HepG2 (cell line): ENCODE measurements around the gene SEMA5B. TPM values are rescaled to one million over a fixed set of nuclear protein-coding genes. Genes with fewer than 3 reads are reported as not detected.

Experiments
- AHR ChIP-seq: IDR thresholded peaks from 2 replicates; pipeline ENCODE4 v1.6.1; 2018; ENCODE audit warnings: missing genetic modification reagents, missing compliant biosample characterization
- JUN ChIP-seq: sonication (generic); formaldehyde crosslinking; IDR thresholded peaks from 2 replicates; pipeline ENCODE4 v1.4.0; 2020; ENCODE audit warnings: mild to moderate bottlenecking, missing genetic modification reagents
- KDM4B ChIP-seq: sonication (generic); formaldehyde crosslinking; IDR thresholded peaks from 2 replicates; pipeline ENCODE4 v1.4.0; 2020; ENCODE audit warnings: missing genetic modification reagents
- KLF15 ChIP-seq: sonication (generic); formaldehyde crosslinking; IDR thresholded peaks from 2 replicates; pipeline ENCODE4 v1.8.1; 2023; ENCODE audit warnings: borderline replicate concordance, mild to moderate bottlenecking, inconsistent platforms, missing genetic modification reagents, mixed read lengths
- MAX ChIP-seq: IDR thresholded peaks from 2 replicates; pipeline ENCODE4 v1.6.1; 2012; ENCODE audit warnings: inconsistent platforms
- MBD4 ChIP-seq: IDR thresholded peaks from 2 replicates; pipeline ENCODE4 v1.6.1; 2012; ENCODE audit warnings: low read length, inconsistent platforms, borderline replicate concordance
- NFRKB ChIP-seq: fragments of 450-650 bp; IDR thresholded peaks from 2 replicates; pipeline ENCODE4 v1.6.1; 2017
- NR2F6 ChIP-seq, 2 experiments: IDR thresholded peaks; 2 replicates each; pipeline ENCODE4 v1.6.1; 2016; ENCODE audit warnings: antibody characterized with exemption in 1 of 2, mild to moderate bottlenecking in 1 of 2
- SRSF1 ChIP-seq: fragments of 200-400 bp; formaldehyde crosslinking; optimal IDR thresholded peaks from 2 replicates; pipeline ENCODE3; 2017; ENCODE audit warnings: mild to moderate bottlenecking, low read depth, low read length, moderate library complexity
- SRY ChIP-seq: sonication (generic); formaldehyde crosslinking; IDR thresholded peaks from 2 replicates; pipeline ENCODE4 v1.8.0; 2022; ENCODE audit warnings: mild to moderate bottlenecking, missing genetic modification reagents
- TP53 ChIP-seq: sonication (generic); formaldehyde crosslinking; conservative IDR thresholded peaks from 2 replicates; pipeline ENCODE4 v1.4.0; 2020; ENCODE audit warnings: missing genetic modification reagents
- ZNF280D ChIP-seq: sonication (generic); formaldehyde crosslinking; IDR thresholded peaks from 2 replicates; pipeline ENCODE4 v1.5.1; 2020; ENCODE audit warnings: mild to moderate bottlenecking, missing genetic modification reagents
- ZNF431 ChIP-seq: sonication (generic); formaldehyde crosslinking; IDR thresholded peaks from 2 replicates; pipeline ENCODE4 v1.9.0; 2022; ENCODE audit warnings: missing genetic modification reagents, low read depth, mild to moderate bottlenecking, borderline replicate concordance
- ZNF432 ChIP-seq: sonication (generic); formaldehyde crosslinking; IDR thresholded peaks from 2 replicates; pipeline ENCODE4 v1.5.0; 2020; ENCODE audit warnings: missing genetic modification reagents, mild to moderate bottlenecking, borderline replicate concordance
- ZNF530 ChIP-seq: sonication (generic); formaldehyde crosslinking; IDR thresholded peaks from 2 replicates; pipeline ENCODE4 v1.5.0; 2020; ENCODE audit warnings: low read depth, mild to moderate bottlenecking, missing genetic modification reagents
- ZNF598 ChIP-seq: sonication (generic); formaldehyde crosslinking; IDR thresholded peaks from 2 replicates; pipeline ENCODE4 v1.5.1; 2020; ENCODE audit warnings: mild to moderate bottlenecking, missing genetic modification reagents, borderline replicate concordance
- ZNF605 ChIP-seq: sonication (generic); formaldehyde crosslinking; IDR thresholded peaks from 2 replicates; pipeline ENCODE4 v1.8.0; 2022; ENCODE audit warnings: mild to moderate bottlenecking, missing genetic modification reagents
- ZNF609 ChIP-seq: sonication (generic); formaldehyde crosslinking; IDR thresholded peaks from 2 replicates; pipeline ENCODE4 v1.4.0; 2020; ENCODE audit warnings: mild to moderate bottlenecking, missing genetic modification reagents, borderline replicate concordance
- ZNF770 ChIP-seq: sonication (generic); formaldehyde crosslinking; IDR thresholded peaks from 2 replicates; pipeline ENCODE4 v1.5.0; 2020; ENCODE audit warnings: mild to moderate bottlenecking, missing genetic modification reagents
- polyA plus RNA-seq, 8 experiments: library from polyadenylated mRNA; depleted of rRNA in 3 of 8; stranded (reverse) in 7 of 8; unstranded in 1 of 8; fragments of >200 nt; fragmentation: Illumina TruSeq in 4 of 8; extraction: Trizol in 4 of 8; gene quantifications; 2 replicates each; pipeline versions ENCODE4 v1.2.1 to v1.2.3, GENCODE V29; 2011 to 2016; ENCODE audit warnings: low read depth in 4 of 8, missing spikeins in 1 of 8, mixed read lengths in 1 of 8; ENCODE audit not compliant: insufficient read depth in 1 of 8
- total RNA-seq, 5 experiments: library from RNA; depleted of rRNA; stranded (reverse); fragments of >200 nt; fragmentation: Illumina TruSeq; extraction: Trizol; gene quantifications; 2 replicates each; pipeline ENCODE4 v1.2.3, GENCODE V29; 2016; ENCODE audit warnings: low read depth in 1 of 5

The SEMA5B gene
- total and polyA plus RNA-seq, 2 of the 13 experiments (the other 11 are each of a cell fraction or from before 2014, with no cell fraction given): not detected

- no peak for TF ChIP-seq KLF15 (CRISPR knock-in tag)
- no peak for TF ChIP-seq ZNF770 (CRISPR knock-in tag)
- no peak for TF ChIP-seq TP53 (CRISPR knock-in tag)
- no peak for TF ChIP-seq ZNF280D (CRISPR knock-in tag)
- no peak for TF ChIP-seq ZNF431 (CRISPR knock-in tag)
- peak; percentile 51; the same call in 1 of the 2 replicates for TF ChIP-seq MAX
- no peak for TF ChIP-seq AHR (CRISPR knock-in tag)
- no peak for TF ChIP-seq KDM4B (CRISPR knock-in tag)
- TF ChIP-seq ZNF609 (CRISPR knock-in tag): no peak
- TF ChIP-seq ZNF605 (CRISPR knock-in tag): no peak
- no peak for TF ChIP-seq NFRKB
- TF ChIP-seq SRSF1: no peak
- TF ChIP-seq MBD4: no peak
- TF ChIP-seq SRY: 0 out of 2 replicates have a peak, but pooled peaks have one; percentile 28
- no peak for TF ChIP-seq ZNF432 (CRISPR knock-in tag)
- TF ChIP-seq ZNF530: no peak
- TF ChIP-seq JUN: no peak
- TF ChIP-seq NR2F6 (IDR thresholded peaks at IDR 0.05): no peak
- no peak for TF ChIP-seq NR2F6 (CRISPR knock-in tag; IDR thresholded peaks at IDR 0.05)
- TF ChIP-seq ZNF598 (CRISPR knock-in tag): no peak
Measured at GRCh38 chr3:123027292-123028232, at the start of gene SEMA5B (continued).
